IPS-18a (cell line): ENCODE results near the gene PM20D1.

Source experiments
- H3K27ac ChIP-seq: one replicate; pipeline ENCODE4 v1.5.1; 2013; ENCODE audit warnings: low read length
- H3K27me3 ChIP-seq: one replicate; pipeline ENCODE4 v1.6.1; 2013; ENCODE audit warnings: mild to moderate bottlenecking, low read length; ENCODE audit not compliant: control insufficient read depth, insufficient read depth
- H3K36me3 ChIP-seq: one replicate; pipeline ENCODE4 v1.6.1; 2013; ENCODE audit warnings: low read depth, low read length; ENCODE audit not compliant: control insufficient read depth
- H3K4me1 ChIP-seq: one replicate; pipeline ENCODE4 v1.6.1; 2013; ENCODE audit warnings: low read depth, low read length; ENCODE audit not compliant: control insufficient read depth
- H3K4me3 ChIP-seq: one replicate; pipeline ENCODE4 v1.5.1; 2013; ENCODE audit warnings: low read length
- H3K9ac ChIP-seq: one replicate; pipeline ENCODE4 v1.6.1; 2013; ENCODE audit warnings: mild to moderate bottlenecking, low read length, moderate library complexity
- H3K9me3 ChIP-seq: one replicate; pipeline ENCODE4 v1.6.1; 2013; ENCODE audit warnings: low read depth, low read length; ENCODE audit not compliant: control insufficient read depth

PM20D1 gene

DNA sequence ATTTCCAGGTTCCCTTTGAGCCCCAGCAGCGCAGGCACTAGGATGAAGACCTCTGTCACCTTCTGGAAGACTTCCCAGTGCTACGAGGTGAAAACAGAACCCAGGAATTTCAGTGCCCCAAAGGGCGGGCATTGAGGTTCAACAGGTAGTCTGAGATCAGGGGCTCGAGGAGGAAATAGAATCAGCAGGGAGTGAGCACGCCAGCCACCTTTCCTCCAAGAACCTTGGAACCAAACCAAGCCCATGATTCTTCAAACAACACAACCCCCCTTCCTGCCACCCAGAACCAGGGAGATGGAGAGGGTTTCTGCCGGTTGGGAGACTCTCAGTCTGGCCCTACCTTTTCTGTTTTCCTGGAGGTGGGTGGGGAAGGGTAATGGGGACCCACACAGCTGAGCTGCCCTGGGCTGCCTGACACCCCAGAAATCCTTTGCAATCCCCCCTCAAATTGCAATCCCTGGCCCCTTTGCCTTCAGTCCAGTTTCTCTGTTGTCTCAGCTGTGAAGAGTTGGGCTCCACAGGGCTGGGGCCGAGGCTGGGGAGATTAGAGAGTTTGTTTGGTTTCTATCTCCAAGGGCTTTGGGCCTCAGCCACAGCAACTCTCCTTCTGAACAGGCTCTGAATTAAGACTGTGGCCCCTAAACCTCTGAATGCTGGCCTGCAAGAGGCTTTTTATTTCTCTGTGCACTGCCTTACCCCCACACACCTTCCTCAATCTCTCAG is 48.8 kb downstream of the PM20D1 start:
- H3K9me3 ChIP-seq = no peaks in the 10 kb centered on the region
- H3K36me3 ChIP-seq = peaks cover 27% of the 10 kb centered on the region
- peaks cover 5% of the 10 kb centered on the region for H3K4me1 ChIP-seq
- no peaks in the 10 kb centered on the region for H3K27me3 ChIP-seq
- H3K4me3 ChIP-seq = no peak overlapping the region
- no peak overlapping the region for H3K27ac ChIP-seq
- H3K9ac ChIP-seq = no peak overlapping the region

DNA sequence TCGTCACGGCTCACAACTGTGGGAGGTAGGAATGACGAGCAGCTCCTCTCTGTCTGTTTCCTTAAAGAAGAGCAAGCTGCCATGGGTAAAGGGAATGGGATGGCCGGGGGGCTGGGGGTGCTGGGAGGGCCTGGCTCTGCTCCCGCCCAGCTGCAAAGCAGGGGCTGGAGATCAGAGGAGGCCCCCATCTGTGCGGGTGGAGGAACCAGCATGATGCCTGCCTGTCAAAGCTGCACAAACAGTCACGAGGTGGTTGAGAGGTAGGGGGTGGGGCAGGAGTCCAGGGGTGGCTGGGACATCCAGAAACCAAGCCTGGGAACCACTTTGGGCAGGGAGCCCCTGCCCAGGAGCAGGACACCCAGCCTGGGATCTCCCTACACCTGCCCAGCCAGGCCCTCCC is 49.5 kb downstream of the PM20D1 start:
- Histone ChIP-seq H3K4me1 (peaks cover 5% of the 10 kb centered on the region), H3K4me3 (no peak overlapping the region), H3K27ac (no peak overlapping the region), H3K36me3 (peaks cover 34% of the 10 kb centered on the region), H3K9me3 (no peaks in the 10 kb centered on the region), H3K9ac (no peak overlapping the region), H3K27me3 (no peaks in the 10 kb centered on the region)

DNA sequence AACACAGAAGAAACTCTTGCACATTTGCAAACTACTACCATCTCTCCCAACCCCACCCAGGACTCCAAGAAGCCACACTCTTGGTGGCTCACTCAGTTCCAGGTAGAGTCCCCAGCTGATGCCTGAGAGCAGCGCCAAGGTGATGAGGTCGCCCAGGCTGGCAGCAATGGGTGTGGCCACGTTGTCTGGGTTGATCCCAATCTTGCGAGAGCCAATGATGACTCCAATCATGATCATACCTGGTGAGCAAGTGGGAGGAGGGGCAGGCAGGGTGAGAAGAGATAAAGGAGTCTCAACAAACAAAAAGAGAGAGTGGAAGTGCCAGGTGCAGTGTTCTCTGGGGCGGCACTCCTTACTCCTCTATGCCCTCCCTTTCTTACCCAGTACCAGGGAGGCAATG is 51.4 kb downstream of the PM20D1 start:
- H3K9ac ChIP-seq = no peak overlapping the region
- H3K27me3 ChIP-seq = no peaks in the 10 kb centered on the region
- no peak overlapping the region for H3K27ac ChIP-seq
- H3K4me1 ChIP-seq = peaks cover 5% of the 10 kb centered on the region
- peaks cover 52% of the 10 kb centered on the region for H3K36me3 ChIP-seq
- H3K9me3 ChIP-seq = no peaks in the 10 kb centered on the region
- no peak overlapping the region for H3K4me3 ChIP-seq

DNA sequence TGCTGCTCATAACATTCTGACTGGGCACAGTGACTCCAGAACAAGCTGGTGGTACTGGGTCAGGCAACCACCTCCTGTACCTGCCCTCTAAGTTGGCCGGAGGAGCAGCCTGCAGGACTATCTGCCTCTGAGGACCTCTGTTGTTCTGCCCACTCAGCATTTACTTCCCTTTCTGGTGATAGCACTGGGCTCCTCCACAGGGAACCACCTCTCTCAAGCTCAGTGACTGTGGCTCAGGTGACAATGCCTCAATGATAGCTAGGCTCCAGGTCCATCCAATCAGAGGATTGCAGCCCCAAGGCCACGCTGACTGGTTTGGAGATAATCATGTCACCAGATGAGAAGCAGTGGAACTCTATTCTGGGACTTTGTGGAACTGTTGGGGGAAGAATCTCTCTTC is 52.8 kb downstream of the PM20D1 start:
- no peak overlapping the region for H3K9ac ChIP-seq
- peaks cover 5% of the 10 kb centered on the region for H3K4me1 ChIP-seq
- no peak overlapping the region for H3K4me3 ChIP-seq
- peaks cover 63% of the 10 kb centered on the region for H3K36me3 ChIP-seq
- no peaks in the 10 kb centered on the region for H3K27me3 ChIP-seq
- H3K27ac ChIP-seq = no peak overlapping the region
- H3K9me3 ChIP-seq = no peaks in the 10 kb centered on the region

DNA sequence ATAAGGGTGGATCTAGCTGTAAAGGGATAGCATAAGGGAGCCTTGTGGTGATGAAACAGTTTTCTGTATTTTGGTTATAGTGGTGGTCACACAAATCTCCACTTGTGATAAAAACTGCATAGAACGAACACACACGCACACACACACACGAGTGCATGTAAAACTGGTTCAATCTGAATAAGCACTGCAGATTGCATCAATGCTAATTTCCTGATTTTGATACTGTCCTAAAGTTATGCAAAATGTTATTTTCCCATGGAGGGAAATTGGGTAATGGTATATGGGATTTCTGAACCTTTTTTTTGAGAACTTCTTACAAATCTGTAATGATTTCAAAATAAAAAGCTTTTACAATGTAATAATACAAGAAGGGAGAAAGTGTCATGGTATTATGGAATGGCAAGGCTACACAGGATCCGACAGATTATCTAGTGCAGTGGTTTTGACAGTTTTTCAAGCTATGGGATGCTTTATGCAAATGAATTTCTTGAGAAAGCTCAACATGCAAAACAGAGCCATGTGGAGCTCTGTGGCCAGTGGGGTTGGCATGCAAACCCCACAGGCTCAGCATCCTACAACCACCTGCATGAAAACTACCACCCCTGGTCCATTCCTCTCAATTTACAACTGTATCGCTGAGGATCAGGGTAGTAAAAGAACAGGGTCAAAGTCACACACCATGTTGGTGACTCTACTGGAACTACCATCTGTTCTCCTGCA is 55.8 kb downstream of the PM20D1 start:
- no peaks in the 10 kb centered on the region for H3K4me1 ChIP-seq
- no peaks in the 10 kb centered on the region for H3K9me3 ChIP-seq
- H3K36me3 ChIP-seq = peaks cover 77% of the 10 kb centered on the region
- no peak overlapping the region for H3K27ac ChIP-seq
- H3K4me3 ChIP-seq = no peak overlapping the region
- no peak overlapping the region for H3K9ac ChIP-seq
- no peaks in the 10 kb centered on the region for H3K27me3 ChIP-seq

- Histone ChIP-seq H3K36me3 (peaks cover 66% of the 10 kb centered on the region), H3K9ac (no peak overlapping the region)
These were observed 56.8 kb downstream of the PM20D1 start for GRCh38 chr1:205792961-205793673.

DNA sequence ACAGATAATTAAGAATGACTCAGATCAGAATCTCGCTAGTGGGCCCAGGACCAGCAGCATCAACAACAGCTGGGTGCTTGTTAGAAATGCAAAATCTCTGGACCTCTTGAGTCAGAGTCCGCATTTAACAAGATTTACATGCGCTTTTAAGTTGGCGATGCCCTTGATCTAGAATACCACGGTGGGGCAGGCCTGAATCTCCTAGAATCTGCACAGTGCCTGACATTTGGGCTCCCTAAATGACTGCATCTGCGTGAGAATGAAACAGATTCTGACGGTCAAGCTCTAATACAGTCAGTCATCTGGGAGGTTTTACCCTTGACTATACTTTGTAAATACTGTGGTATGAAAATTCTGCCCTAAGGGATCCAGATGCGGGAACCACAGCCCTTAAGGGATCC is 57.5 kb downstream of the PM20D1 start:
- Histone ChIP-seq H3K27ac (no peak overlapping the region), H3K4me1 (no peaks in the 10 kb centered on the region), H3K9me3 (no peaks in the 10 kb centered on the region), H3K4me3 (no peak overlapping the region), H3K27me3 (no peaks in the 10 kb centered on the region), H3K9ac (no peak overlapping the region), H3K36me3 (peaks cover 60% of the 10 kb centered on the region)

More at GRCh38 chr1:205792961-205793673, 56.8 kb downstream of the PM20D1 start:
- H3K9me3 ChIP-seq = no peaks in the 10 kb centered on the region
- no peak overlapping the region for H3K4me3 ChIP-seq
- no peaks in the 10 kb centered on the region for H3K4me1 ChIP-seq
- H3K27ac ChIP-seq = no peak overlapping the region
- H3K27me3 ChIP-seq = no peaks in the 10 kb centered on the region

- Histone ChIP-seq H3K9ac (no peak overlapping the region), H3K36me3 (peaks cover 54% of the 10 kb centered on the region), H3K27ac (no peak overlapping the region)
These were observed 58.3 kb downstream of the PM20D1 start for GRCh38 chr1:205791568-205792180.

DNA sequence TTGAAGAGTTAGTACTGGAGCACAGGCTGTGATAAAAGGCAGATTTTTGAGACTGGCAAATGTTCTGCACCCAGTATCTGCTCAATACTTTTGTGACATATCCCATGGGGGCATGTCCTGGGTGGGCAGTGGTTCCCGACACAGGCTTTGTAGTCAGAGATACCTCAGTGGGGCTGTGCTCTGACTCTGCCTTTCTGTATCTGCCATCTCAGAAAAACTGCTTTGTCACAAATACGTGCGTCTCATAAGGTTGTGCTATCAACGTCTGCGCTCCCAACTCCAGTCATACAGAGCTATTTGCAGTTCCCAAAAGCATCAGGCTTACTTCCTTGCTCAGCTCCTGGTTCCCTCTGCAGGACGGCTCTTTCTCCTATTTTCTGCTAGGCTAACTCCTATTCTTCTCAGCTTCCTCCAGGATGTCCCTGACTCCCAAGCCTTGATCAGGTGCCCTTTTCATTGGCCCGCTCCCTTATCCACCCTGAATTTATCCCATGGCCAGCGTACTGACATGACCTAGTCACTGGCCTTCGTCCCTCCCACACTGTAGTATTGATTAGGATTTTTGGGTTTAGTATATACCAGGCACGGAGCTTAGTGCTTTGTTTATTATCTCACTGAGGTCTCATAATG is 62.5 kb downstream of the PM20D1 start:
- H3K9me3 ChIP-seq = no peaks in the 10 kb centered on the region
- no peak overlapping the region for H3K27ac ChIP-seq
- H3K9ac ChIP-seq = no peak overlapping the region
- no peaks in the 10 kb centered on the region for H3K4me1 ChIP-seq
- no peaks in the 10 kb centered on the region for H3K27me3 ChIP-seq
- H3K36me3 ChIP-seq = peaks cover 18% of the 10 kb centered on the region
- H3K4me3 ChIP-seq = no peak overlapping the region

More at GRCh38 chr1:205791568-205792180, 58.3 kb downstream of the PM20D1 start:
- Histone ChIP-seq H3K4me1 (no peaks in the 10 kb centered on the region), H3K9me3 (no peaks in the 10 kb centered on the region), H3K27me3 (no peaks in the 10 kb centered on the region), H3K4me3 (no peak overlapping the region)

- Histone ChIP-seq H3K4me3 (no peak overlapping the region), H3K9ac (no peak overlapping the region), H3K9me3 (no peaks in the 10 kb centered on the region), H3K27ac (no peak overlapping the region), H3K36me3 (peaks cover 11% of the 10 kb centered on the region), H3K27me3 (no peaks in the 10 kb centered on the region), H3K4me1 (no peaks in the 10 kb centered on the region)
These were observed 63.3 kb downstream of the PM20D1 start for GRCh38 chr1:205786601-205787000.

- no peak overlapping the region for H3K27ac ChIP-seq
These were observed 64.5 kb downstream of the PM20D1 start for GRCh38 chr1:205785446-205785845.

More at GRCh38 chr1:205785446-205785845, 64.5 kb downstream of the PM20D1 start:
- no peaks in the 10 kb centered on the region for H3K27me3 ChIP-seq
- H3K36me3 ChIP-seq = peaks cover 4% of the 10 kb centered on the region
- no peaks in the 10 kb centered on the region for H3K9me3 ChIP-seq
- no peak overlapping the region for H3K4me3 ChIP-seq
- no peaks in the 10 kb centered on the region for H3K4me1 ChIP-seq
- H3K9ac ChIP-seq = no peak overlapping the region
